ENCODE measurements around the gene CRADD. TPM values are rescaled to one million over a fixed set of nuclear protein-coding genes. Genes with fewer than 3 reads are reported as not detected.

The CRADD gene
- total and polyA plus RNA-seq, 2 of the 4 experiments (the other 2 are of a cell fraction): 11.1 to 14.0 TPM

GRCh38 chr12:93848523-93849101, 171.4 kb downstream of the CRADD start:
- Histone ChIP-seq H3K4me3 (ENCODE audit: insufficient read depth, low read depth, low read length) (no peak overlapping the region), H4K5ac (ENCODE audit: low read depth, low read length) (no peak overlapping the region), H3K4ac (ENCODE audit: low read depth, low read length) (peak overlapping the region; percentile 27; the same call in 1 of the 2 replicates), H3K36me3 (ENCODE audit: control insufficient read depth, insufficient read depth, low read length) (no peaks in the 10 kb centered on the region), H3K27me3 (ENCODE audit: control insufficient read depth, insufficient read depth, low read length) (no peaks in the 10 kb centered on the region), H2BK15ac (ENCODE audit: low read depth, low read length) (no peak overlapping the region), H2AFZ (replicated peaks; ENCODE audit: low read length, poor library complexity) (peak overlapping the region; percentile 63), H2BK5ac (ENCODE audit: low read depth, low read length, poor library complexity, severe bottlenecking) (no peak overlapping the region), H2BK120ac (ENCODE audit: low read depth, low read length) (no peak overlapping the region), H2BK20ac (ENCODE audit: low read depth, low read length) (no peak overlapping the region), H4K91ac (ENCODE audit: insufficient read depth, low read depth, low read length) (no peak overlapping the region), H3K14ac (replicated peaks; ENCODE audit: low read depth, low read length) (peak overlapping the region; percentile 53; the same call in 1 of the 2 replicates), H3K27ac (ENCODE audit: insufficient read depth, low read length) (no peak overlapping the region), H3K56ac (ENCODE audit: extremely low read depth, insufficient read depth, low read length) (no peak overlapping the region), H3K23ac (ENCODE audit: low read depth, low read length) (no peak overlapping the region), H3K9me3 (ENCODE audit: control insufficient read depth, insufficient read depth, low read length) (no peaks in the 10 kb centered on the region), H3K9me1 (ENCODE audit: insufficient read depth, low read length) (0 out of 2 replicates have a peak, but pooled peaks cover 3% of the 10 kb centered on the region), H3K4me1 (ENCODE audit: control insufficient read depth, insufficient read depth, low read length) (no peaks in the 10 kb centered on the region), H3K4me2 (ENCODE audit: low read depth, low read length) (no peak overlapping the region), H2AK5ac (ENCODE audit: low read depth, low read length) (0 out of 2 replicates have a peak overlapping the region, but pooled peaks have one; percentile 31), H3K18ac (ENCODE audit: low read depth, low read length) (no peak overlapping the region), H2AK9ac (replicated peaks; ENCODE audit: low read depth, low read length, poor library complexity) (no peak overlapping the region), H3K79me1 (ENCODE audit: low read depth in 1 of 2, low read length in 2 of 2) (no peaks in the 10 kb centered on the region), H4K8ac (ENCODE audit: low read depth in 2 of 2, low read length in 2 of 2) (no peak overlapping the region), H3K9ac (ENCODE audit: low read depth, low read length) (no peak overlapping the region), H4K20me1 (ENCODE audit: insufficient read depth, low read length) (no peaks in the 10 kb centered on the region)
- 80% methylated on average over 10 of the region's 11 CpGs; no CpG with 5 or more reads in 1 of the 2 experiments for WGBS, 2 experiments (ENCODE audit: extremely low coverage in 2 of 2, insufficient read length in 1 of 2)
- intact Hi-C loops (cut with micrococcal nuclease): loop anchor here (10.0 kb wide), 1 partner anchor 1964 kb away; no protein-coding TSS in a partner anchor
- TF ChIP-seq USF2 (IDR thresholded peaks at IDR 0.05; ENCODE audit: low read depth, low read length) (no peak), RAD21 (IDR thresholded peaks at IDR 0.05; ENCODE audit: low read length) (no peak), MAZ (IDR thresholded peaks at IDR 0.05; ENCODE audit: borderline replicate concordance, low read depth, low read length) (no peak), RCOR1 (IDR thresholded peaks at IDR 0.05; ENCODE audit: insufficient replicate concordance, low read length) (no peak)
- CTCF ChIA-PET: no interaction called here
- BruUV-seq (replicated peaks): no TSS peak
- in situ Hi-C loops (cut with MboI; ENCODE audit: low sequenced_read_pairs): no loop called here
- dilution Hi-C loops (cut with HindIII; ENCODE audit: low sequenced_read_pairs, unreplicated experiment): no loop called here
- POLR2A ChIA-PET (ENCODE audit: unreplicated experiment): interaction anchor here (0.6 kb wide), 1 partner anchor 136 kb away, joined by 7 read pairs; no protein-coding TSS in a partner anchor
- DNase-seq: no peak
- no peak for ATAC-seq (ENCODE audit: low read depth)

All from IMR-90 (cell line).